ENCODE data around the gene RAPGEF3. TPM values are rescaled to one million over a fixed set of nuclear protein-coding genes. Genes with fewer than 3 reads are reported as not detected.
A peak's percentile ranks its signal among the peaks of the same experiment; 100 is the strongest.

RAPGEF3 gene
- total and polyA plus RNA-seq, 2 of the 8 experiments (the other 6 are each of a cell fraction or from before 2014, with no cell fraction given): 5.0 to 9.4 TPM

- Histone ChIP-seq H4K8ac (ENCODE audit: extremely low read depth, insufficient read depth, low read length) (no peak overlapping the region), H3K79me1 (ENCODE audit: low read depth, low read length) (no peaks in the 10 kb centered on the region), H3K27ac (ENCODE audit: low read depth, low read length) (no peak overlapping the region), H3K14ac (ENCODE audit: insufficient read length) (no peak overlapping the region), H2BK12ac (ENCODE audit: low read depth, low read length) (no peak overlapping the region), H4K20me1 (replicated peaks in 1 of 2; ENCODE audit: control insufficient read depth in 1 of 2, insufficient read depth in 2 of 2, low read length in 2 of 2) (peaks cover 0 to 18% of the 10 kb centered on the region in 2 experiments), H4K5ac (ENCODE audit: insufficient read length, low read depth, low read length) (no peak overlapping the region), H3K27me3 (replicated peaks in 1 of 4; ENCODE audit: control insufficient read depth in 3 of 4, extremely low read depth in 1 of 4, insufficient read depth in 3 of 4, low read length in 3 of 4) (peaks cover 0 to 21% (median 11%) of the 10 kb centered on the region in 4 experiments; a peak in 4 of 7 replicates), H2BK120ac (replicated peaks; ENCODE audit: low read depth, low read length) (no peak overlapping the region), H3K23ac (ENCODE audit: insufficient read length) (no peak overlapping the region), H3K56ac (replicated peaks; ENCODE audit: insufficient read length, low read depth, low read length) (no peak overlapping the region), H2BK5ac (ENCODE audit: low read depth, low read length) (0 out of 2 replicates have a peak overlapping the region, but pooled peaks have one; percentile 35), H3K4me3 (ENCODE audit: extremely low read depth in 1 of 4, insufficient read depth in 2 of 4, low read depth in 3 of 4, low read length in 4 of 4) (no peak overlapping the region), H3K36me3 (ENCODE audit: control insufficient read depth in 2 of 4, insufficient read depth in 4 of 4, low read length in 3 of 4) (no peaks in the 10 kb centered on the region), H3K9ac (replicated peaks in 1 of 4; ENCODE audit: extremely low read depth in 1 of 4, low read depth in 3 of 4, low read length in 3 of 4) (no peak overlapping the region), H2BK15ac (ENCODE audit: low read length) (no peak overlapping the region), H3K23me2 (ENCODE audit: low read depth, low read length) (peaks cover 4% of the 10 kb centered on the region; the same call in 1 of the 2 replicates), H4K91ac (replicated peaks; ENCODE audit: insufficient read length, low read length) (no peak overlapping the region), H3K4me2 (ENCODE audit: insufficient read depth in 1 of 2, low read depth in 2 of 2, low read length in 2 of 2) (no peak overlapping the region), H2BK20ac (ENCODE audit: low read length) (no peak overlapping the region), H3K4me1 (replicated peaks in 1 of 4; ENCODE audit: control insufficient read depth in 3 of 4, insufficient read depth in 4 of 4, low read length in 3 of 4) (peaks cover 0 to 25% (median 15%) of the 10 kb centered on the region in 4 experiments; a peak in 6 of 7 replicates), H2AFZ (ENCODE audit: low read length) (no peak overlapping the region), H2AK5ac (ENCODE audit: low read depth, low read length) (no peak overlapping the region), H3K18ac (ENCODE audit: extremely low read depth, low read length) (no peak overlapping the region), H3K4ac (replicated peaks; ENCODE audit: insufficient read length, low read depth, low read length) (no peak overlapping the region), H3K79me2 (ENCODE audit: control insufficient read depth in 1 of 2, insufficient read depth in 2 of 2, low read length in 2 of 2) (no peaks in the 10 kb centered on the region), H3K9me3 (ENCODE audit: insufficient read depth in 2 of 2, low read depth in 1 of 2, low read length in 1 of 2) (no peaks in the 10 kb centered on the region)
- ChIA-PET POLR2A (ENCODE audit: partially characterized antibody) (interaction anchor here (0.7 to 4.4 kb wide), 9 partner anchors 10 to 71 kb away, joined by 3 to 22 read pairs (median 4); partner anchors contain the start of gene RPAP3), CTCF (ENCODE audit: partially characterized antibody) (interaction anchor here (0.6 to 58.8 kb wide), 12 partner anchors 9 to 128 kb away, joined by 3 to 2442 read pairs (median 6); partner anchors contain the start of genes ENDOU, RAPGEF3, RPAP3 and VDR)
- 87% methylated on average over 1 of the region's 1 CpG; no CpG with 5 or more reads in 1 of the 2 experiments for WGBS, 2 experiments (ENCODE audit: extremely low coverage in 1 of 2, insufficient coverage in 1 of 2, insufficient read length in 1 of 2, insufficient replicate concordance in 2 of 2, low coverage in 1 of 2, low lambda C conversion rate in 2 of 2, missing lambda C conversion rate in 1 of 2)
- FAIRE-seq (no peak), DNase-seq (ENCODE audit: low read depth in 1 of 2, low spot score in 2 of 2) (no peak)
- TF ChIP-seq RAD21 (IDR thresholded peaks at IDR 0.05 in 1 of 2, conservative IDR thresholded peaks at IDR 0.05 in 1 of 2; ENCODE audit: low read depth in 2 of 2, low read length in 2 of 2): no peak
- TF ChIP-seq HDAC2 (IDR thresholded peaks at IDR 0.05; ENCODE audit: borderline replicate concordance in 1 of 2, low read depth in 2 of 2, low read length in 2 of 2): no peak
Measured at GRCh38 chr12:47777151-47777550, 18.5 kb upstream of the RAPGEF3 start.

Data from H1 (cell line).